RWPE1 (cell line): ENCODE data around the gene CPEB4.

Experiments used
- CTCF ChIA-PET: fragments of 350-600 bp; sonication (Branson Sonifier 250); formaldehyde crosslinking; extraction: SDS; loops from one replicate; lab custom pipeline; 2021; lab: Yijun Ruan, JAX
- POLR2A ChIA-PET: fragments of 400-600 bp; formaldehyde crosslinking; extraction: SDS; loops from one replicate; lab custom pipeline; 2020; ENCODE audit warnings: antibody characterized with exemption; ENCODE audit not compliant: low non-redundant PET; lab: Yijun Ruan, JAX
- DNase-seq: peaks from one replicate; pipeline ENCODE4 v3.0.0; 2012; ENCODE audit warnings: low spot score
- H3K27ac ChIP-seq: fragments of 450-650 bp; 2 replicates; pipeline ENCODE4 v1.5.1; 2017
- TF ChIP-seq, protein P1 (sequence below): fragments of 450-650 bp; conservative IDR thresholded peaks from 2 replicates; pipeline ENCODE4 v1.5.1; 2017; ENCODE audit warnings: low read depth, mild to moderate bottlenecking

CPEB4 gene

DNA sequence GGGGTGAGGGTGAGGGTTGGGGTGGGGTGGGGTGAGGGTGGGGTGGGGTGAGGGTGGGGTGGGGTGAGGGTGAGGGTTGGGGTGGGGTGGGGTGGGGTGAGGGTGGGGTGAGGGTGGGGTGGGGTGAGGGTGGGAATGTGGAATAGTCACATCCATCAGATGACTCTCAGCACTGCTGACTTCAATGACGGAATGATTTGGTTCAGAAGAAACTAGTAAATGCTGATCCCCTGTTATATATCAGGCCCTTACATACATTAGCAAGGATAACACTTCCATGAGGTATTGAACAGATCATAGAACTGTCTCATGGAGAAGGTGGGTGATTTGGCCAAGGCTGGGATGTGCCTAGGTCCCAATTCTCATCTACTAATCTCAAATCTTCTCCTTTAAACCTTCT is 76.4 kb downstream of the CPEB4 start:
- POLR2A ChIA-PET, result no interaction called here
- TF ChIP-seq, protein P1, sequence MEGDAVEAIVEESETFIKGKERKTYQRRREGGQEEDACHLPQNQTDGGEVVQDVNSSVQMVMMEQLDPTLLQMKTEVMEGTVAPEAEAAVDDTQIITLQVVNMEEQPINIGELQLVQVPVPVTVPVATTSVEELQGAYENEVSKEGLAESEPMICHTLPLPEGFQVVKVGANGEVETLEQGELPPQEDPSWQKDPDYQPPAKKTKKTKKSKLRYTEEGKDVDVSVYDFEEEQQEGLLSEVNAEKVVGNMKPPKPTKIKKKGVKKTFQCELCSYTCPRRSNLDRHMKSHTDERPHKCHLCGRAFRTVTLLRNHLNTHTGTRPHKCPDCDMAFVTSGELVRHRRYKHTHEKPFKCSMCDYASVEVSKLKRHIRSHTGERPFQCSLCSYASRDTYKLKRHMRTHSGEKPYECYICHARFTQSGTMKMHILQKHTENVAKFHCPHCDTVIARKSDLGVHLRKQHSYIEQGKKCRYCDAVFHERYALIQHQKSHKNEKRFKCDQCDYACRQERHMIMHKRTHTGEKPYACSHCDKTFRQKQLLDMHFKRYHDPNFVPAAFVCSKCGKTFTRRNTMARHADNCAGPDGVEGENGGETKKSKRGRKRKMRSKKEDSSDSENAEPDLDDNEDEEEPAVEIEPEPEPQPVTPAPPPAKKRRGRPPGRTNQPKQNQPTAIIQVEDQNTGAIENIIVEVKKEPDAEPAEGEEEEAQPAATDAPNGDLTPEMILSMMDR, result no peak
- no peak for DNase-seq
- H3K27ac ChIP-seq, result peak overlapping the region; percentile 78
- CTCF ChIA-PET, result no interaction called here

DNA sequence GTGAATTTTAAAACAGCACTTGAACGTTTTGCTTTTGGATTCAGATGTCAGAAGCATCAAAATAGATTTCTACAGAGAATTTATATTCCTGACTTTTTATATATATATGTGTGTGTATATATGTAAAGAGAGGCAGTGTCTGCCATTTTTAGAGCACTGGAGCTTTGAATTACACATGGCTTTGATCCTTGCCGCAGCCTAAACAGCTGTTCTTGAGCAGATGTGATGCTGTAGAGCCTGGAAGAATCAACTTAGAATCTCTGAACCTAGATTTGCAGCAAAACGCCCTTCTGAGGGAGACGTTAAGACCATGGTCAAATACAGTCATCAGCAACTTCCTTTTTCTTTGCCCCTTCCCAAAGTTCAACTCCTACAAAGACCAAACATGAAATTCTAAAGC is 79.1 kb downstream of the CPEB4 start:
- DNase-seq, result no peak
- no peak overlapping the region for H3K27ac ChIP-seq
- POLR2A ChIA-PET, result no interaction called here
- CTCF ChIA-PET, result interaction anchor here (0.6 kb wide), 1 partner anchor 1148 kb away, joined by 4 read pairs; no protein-coding TSS in a partner anchor
- TF ChIP-seq, protein P1, result no peak

DNA sequence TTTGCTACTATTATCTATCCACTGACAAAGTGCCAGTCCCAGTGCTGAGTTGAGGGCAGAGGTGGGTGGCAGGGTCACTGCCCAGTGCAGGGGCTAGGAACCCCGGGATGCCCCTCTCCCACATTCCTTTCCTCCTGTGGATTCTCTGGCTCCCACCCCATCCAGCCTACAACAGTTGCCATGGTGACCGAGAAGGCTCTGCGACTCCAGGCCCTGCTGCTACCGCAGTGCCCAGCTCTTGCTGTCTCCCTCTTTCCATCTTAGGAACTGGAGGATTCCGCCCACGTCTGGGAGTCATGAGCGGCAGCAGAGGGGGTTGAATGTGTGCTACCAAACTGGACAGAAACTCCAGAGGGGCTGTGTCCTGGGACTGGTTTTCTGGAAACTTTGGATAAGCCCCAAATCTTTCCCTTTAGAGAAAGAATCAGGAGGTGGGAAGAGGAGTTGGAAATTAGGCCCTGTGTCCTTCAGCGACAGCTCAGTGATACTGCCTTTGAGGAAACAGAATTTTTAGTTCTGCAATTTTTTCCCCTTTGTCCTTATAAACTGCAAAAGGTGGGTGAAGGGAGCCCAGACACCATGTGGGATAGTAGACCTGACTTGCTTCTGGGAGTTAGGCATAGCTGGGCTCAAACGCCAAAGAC is 80.1 kb downstream of the CPEB4 start:
- TF ChIP-seq, protein P1, result no peak
- POLR2A ChIA-PET, result no interaction called here
- CTCF ChIA-PET, result no interaction called here
- DNase-seq, result no peak
- H3K27ac ChIP-seq, result no peak overlapping the region

DNA sequence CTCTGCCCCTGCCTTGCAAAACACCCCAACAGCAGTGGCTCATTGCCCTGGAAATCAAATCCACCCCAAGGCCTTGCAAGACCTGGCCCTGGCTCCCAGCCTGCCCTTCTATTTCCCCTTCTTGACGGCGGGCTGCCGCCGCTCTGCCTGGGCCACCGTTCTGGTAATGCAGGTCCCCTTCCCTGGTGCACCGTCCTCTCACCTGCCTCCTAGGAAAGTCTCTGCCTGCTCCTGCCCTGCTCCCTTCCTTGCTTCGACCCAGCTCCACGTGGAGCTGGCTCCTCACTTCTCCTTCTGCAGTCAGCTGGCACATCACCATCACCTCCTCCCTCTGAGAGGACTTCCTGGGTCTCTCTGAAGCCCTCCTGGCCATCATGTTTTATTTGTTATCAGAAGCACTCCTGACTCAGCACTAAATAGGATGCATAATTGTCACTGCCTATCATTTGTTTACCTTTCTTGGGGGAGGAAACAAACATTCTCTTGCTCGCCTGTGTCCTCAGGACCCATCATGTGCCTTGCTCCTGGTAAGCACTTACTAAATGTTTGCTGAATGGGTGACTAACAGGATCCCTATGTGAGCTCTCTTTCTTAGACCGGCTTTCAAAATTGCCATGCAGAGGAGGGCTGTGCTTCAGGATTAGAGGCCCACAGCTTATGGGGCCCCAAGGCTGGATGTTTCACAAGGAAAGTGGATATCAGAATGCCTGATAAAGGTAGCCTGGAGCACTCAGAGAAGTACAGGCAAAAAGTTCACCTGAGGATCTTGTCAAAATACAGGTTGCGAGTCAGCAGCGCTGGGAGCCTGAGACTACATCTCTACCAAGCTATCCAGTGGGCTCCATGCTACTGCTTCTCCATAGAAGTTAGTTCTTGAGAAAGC is 81.3 kb downstream of the CPEB4 start:
- TF ChIP-seq, protein P1, result no peak
- peak; percentile 49 for DNase-seq
- CTCF ChIA-PET, result interaction anchor here (0.6 kb wide), 1 partner anchor 348 kb away, joined by 7 read pairs; no protein-coding TSS in a partner anchor
- POLR2A ChIA-PET, result no interaction called here
- H3K27ac ChIP-seq, result no peak overlapping the region

DNA sequence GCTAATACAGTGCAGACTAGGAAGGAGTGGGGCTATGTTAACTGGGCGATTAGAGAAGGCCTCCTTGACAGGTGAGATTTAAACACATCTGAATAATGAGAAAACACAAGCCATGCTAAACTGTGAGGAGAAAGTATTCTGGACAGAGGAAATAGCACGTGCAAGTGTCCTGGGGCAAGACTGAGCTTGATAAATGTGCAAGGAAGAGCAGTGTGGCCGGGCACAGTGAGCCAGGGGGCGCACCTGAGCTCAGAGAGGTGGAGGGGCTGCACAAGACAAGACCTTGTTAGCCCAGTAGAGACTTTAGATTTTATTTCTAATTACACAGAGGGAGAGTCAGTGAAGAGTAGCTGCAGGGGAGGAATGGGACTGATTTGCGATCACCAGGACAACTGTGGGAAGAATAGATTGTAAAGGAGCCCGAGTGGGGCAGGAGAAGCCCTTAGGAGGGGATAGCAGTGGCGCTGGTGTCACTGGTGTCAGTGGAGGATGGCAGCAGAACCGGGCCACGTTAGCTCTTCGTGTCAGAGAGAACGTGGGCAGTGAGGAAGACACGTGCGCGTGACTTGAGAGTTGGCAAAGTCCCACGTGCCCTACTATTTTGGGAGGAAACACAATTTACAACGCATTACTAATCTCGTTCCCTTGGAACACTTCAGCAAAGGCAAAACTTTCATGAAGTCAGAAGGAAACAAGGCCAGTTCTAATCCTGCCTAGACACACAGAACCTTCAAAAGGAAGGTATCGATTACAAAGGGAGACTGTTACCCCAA is 82.9 kb downstream of the CPEB4 start:
- TF ChIP-seq, protein P1, result no peak
- CTCF ChIA-PET, result interaction anchor here (0.6 to 0.7 kb wide), 3 partner anchors 358 to 1239 kb away, joined by 3 to 5 read pairs (median 3); no protein-coding TSS in a partner anchor
- POLR2A ChIA-PET, result no interaction called here
- DNase-seq, result no peak
- no peak overlapping the region for H3K27ac ChIP-seq
